ENCODE measurements around the gene PLEKHA1.

The PLEKHA1 gene

DNA sequence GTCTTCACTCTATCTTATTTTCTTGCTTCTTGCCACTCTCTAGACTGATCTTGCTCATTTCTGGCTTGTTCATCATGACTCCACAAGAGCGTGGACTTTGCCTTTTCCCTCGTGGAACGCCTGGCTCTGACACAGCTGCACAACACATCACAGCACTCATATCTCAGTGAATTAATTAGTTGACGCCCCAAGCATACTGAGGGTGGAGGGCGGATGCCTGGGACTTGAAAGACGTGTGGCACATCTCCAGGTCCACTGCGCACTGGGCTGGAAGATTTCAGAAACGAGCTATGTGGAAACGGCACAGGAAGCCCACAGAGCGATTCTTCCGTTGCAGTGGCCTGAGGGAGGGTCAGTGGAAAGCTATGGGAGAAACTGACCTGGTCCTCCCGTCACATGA lies 23.6 kb upstream of the PLEKHA1 start:
- DNase-seq (ENCODE audit: low spot score), result no peak
- TF ChIP-seq, protein P1, sequence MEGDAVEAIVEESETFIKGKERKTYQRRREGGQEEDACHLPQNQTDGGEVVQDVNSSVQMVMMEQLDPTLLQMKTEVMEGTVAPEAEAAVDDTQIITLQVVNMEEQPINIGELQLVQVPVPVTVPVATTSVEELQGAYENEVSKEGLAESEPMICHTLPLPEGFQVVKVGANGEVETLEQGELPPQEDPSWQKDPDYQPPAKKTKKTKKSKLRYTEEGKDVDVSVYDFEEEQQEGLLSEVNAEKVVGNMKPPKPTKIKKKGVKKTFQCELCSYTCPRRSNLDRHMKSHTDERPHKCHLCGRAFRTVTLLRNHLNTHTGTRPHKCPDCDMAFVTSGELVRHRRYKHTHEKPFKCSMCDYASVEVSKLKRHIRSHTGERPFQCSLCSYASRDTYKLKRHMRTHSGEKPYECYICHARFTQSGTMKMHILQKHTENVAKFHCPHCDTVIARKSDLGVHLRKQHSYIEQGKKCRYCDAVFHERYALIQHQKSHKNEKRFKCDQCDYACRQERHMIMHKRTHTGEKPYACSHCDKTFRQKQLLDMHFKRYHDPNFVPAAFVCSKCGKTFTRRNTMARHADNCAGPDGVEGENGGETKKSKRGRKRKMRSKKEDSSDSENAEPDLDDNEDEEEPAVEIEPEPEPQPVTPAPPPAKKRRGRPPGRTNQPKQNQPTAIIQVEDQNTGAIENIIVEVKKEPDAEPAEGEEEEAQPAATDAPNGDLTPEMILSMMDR (conservative IDR thresholded peaks at IDR 0.05; ENCODE audit: low read depth), result no peak
- ChIA-PET CTCF (interaction anchor here (0.7 kb wide), 1 partner anchor 8 kb away, joined by 4 read pairs; no protein-coding TSS in a partner anchor), POLR2A (ENCODE audit: low non-redundant PET) (interaction anchor here (0.5 kb wide), 1 partner anchor 9 kb away, joined by 4 read pairs; no protein-coding TSS in a partner anchor)
- H3K27ac ChIP-seq, result no peak overlapping the region

DNA sequence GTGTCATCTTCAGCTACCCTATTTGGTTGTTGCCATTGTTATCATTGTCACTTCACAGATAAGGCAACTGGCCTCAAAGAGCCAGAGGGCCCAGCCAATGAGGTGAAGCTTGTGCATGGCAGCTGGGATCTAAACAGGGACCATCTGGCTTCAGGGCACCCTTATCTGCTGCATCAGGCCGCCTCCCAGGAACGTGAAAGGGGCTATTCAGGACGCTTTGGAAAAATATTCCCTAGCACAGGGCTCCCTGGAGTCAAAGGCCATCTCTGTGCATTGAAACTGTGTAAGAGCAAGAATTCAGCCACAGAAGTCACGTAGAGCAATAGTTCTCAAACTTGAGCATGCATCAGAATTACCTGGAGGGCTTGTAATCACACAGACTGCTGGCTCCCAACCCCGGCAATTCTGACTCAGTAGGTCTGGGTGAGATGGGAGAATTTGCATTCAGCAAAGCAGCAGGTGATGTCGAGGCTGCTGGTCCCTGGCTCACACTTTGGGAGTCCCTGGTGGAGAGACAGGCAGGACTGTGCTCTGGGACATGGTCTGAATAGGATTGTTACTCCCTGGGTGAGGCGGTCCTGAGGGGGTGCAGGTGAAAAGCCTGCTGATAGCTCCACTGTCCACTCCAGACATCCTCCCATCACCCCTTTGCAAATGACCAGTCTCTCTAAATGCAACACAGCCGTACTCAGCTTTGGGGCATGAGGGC lies 21.5 kb upstream of the PLEKHA1 start:
- 0 out of 2 replicates have a peak overlapping the region, but pooled peaks have one; percentile 2 for H3K27ac ChIP-seq
- ChIA-PET POLR2A (ENCODE audit: low non-redundant PET) (no interaction called here), CTCF (interaction anchor here (1.1 to 1.2 kb wide), 2 partner anchors 10 to 54 kb away, joined by 3 to 5 read pairs; no protein-coding TSS in a partner anchor)
- DNase-seq (ENCODE audit: low spot score), result no peak
- TF ChIP-seq, protein P1 (conservative IDR thresholded peaks at IDR 0.05; ENCODE audit: low read depth), result no peak

DNA sequence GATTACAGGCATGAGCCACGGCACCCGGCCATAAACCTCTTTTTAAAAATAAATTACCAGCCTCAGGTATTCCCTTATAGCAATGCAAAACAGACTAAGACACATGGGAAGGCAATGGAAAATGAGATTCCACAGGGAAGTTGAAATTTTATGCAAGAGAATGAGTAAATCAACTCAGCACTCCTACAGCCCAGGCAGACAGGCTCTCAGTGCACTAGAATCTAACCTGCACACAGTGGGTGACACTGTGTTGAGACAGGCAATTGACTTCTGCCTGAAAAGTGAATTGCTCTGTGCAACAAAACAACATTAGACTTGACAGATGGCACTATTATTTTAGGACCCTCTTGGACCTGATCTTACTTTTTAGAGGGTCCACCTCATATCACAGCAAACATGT lies 20.1 kb upstream of the PLEKHA1 start:
- CTCF ChIA-PET, result interaction anchor here (1.2 kb wide), 1 partner anchor 11 kb away, joined by 5 read pairs; no protein-coding TSS in a partner anchor
- TF ChIP-seq, protein P1 (conservative IDR thresholded peaks at IDR 0.05; ENCODE audit: low read depth), result no peak
- H3K27ac ChIP-seq, result no peak overlapping the region
- POLR2A ChIA-PET (ENCODE audit: low non-redundant PET), result no interaction called here
- no peak for DNase-seq (ENCODE audit: low spot score)

DNA sequence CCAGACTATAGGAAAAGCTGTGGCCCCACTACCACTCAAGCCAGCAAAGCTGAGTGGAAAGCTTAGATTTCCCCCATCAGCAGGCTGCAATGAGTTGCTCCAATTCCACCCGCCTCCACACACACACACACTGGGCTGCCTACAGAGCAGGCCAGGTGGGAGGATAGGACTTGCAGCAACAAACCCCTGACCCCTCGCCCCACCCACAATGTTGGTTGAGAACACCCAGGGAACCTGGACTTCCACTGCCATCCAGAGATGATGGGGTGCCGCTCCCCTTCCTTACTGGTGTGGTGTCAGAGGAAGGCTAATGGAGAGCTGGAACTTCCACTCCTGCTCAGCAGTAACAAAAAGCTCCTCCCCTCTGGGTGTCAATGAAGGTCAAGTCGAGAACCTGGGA lies 16.8 kb upstream of the PLEKHA1 start:
- CTCF ChIA-PET, result no interaction called here
- H3K27ac ChIP-seq, result no peak overlapping the region
- TF ChIP-seq, protein P1 (conservative IDR thresholded peaks at IDR 0.05; ENCODE audit: low read depth), result no peak
- DNase-seq (ENCODE audit: low spot score), result no peak
- POLR2A ChIA-PET (ENCODE audit: low non-redundant PET), result no interaction called here

DNA sequence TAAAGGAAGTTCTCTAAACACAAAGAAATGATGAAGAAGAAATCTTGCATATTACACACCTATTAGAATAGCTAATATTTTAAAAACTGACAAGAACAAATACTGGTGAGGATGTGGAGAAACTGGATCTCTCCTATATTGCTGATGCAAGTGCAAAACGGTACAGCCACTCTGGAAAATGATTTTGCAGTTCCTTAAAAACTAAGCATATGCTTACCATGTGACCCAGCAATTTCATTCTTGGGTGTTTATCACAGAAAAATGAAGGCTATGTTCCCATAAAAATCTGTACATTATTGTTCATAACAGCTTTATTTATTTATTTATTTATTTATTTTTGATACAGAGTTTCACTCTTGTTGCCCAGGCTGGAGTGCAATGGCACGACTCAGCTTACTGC lies 14.9 kb upstream of the PLEKHA1 start:
- ChIA-PET POLR2A (ENCODE audit: low non-redundant PET) (interaction anchor here (0.6 to 0.8 kb wide), 2 partner anchors 8 to 15 kb away, joined by 3 to 4 read pairs; partner anchors contain the start of gene PLEKHA1), CTCF (interaction anchor here (0.7 kb wide), 1 partner anchor 80 kb away, joined by 3 read pairs; no protein-coding TSS in a partner anchor)
- TF ChIP-seq, protein P1 (conservative IDR thresholded peaks at IDR 0.05; ENCODE audit: low read depth), result no peak
- DNase-seq (ENCODE audit: low spot score), result no peak
- H3K27ac ChIP-seq, result no peak overlapping the region

DNA sequence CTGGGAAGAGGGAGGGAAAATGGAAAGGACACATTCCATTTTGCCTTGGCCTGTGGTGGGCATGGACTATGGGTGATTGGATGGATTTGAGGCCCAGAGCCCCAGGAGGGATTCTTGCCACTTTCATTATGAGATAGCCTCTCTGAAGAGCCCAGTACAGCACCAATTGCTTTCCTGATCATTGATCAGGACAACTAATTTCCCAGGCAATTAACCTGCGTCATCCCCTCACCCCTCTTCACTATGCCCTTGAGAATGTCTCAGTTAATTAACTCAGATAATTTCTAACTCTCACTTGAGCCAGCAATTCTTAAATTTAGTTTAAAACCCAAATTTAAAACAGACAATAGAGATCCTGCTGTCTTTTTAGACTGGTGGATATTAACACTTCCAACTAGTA lies 13.5 kb upstream of the PLEKHA1 start:
- H3K27ac ChIP-seq, result no peak overlapping the region
- ChIA-PET POLR2A (ENCODE audit: low non-redundant PET) (no interaction called here), CTCF (no interaction called here)
- no peak for DNase-seq (ENCODE audit: low spot score)
- TF ChIP-seq, protein P1 (conservative IDR thresholded peaks at IDR 0.05; ENCODE audit: low read depth), result no peak
